ENCODE measurements around the gene MYBPHL. TPM values are rescaled to one million over a fixed set of nuclear protein-coding genes. Genes with fewer than 3 reads are reported as not detected.

Gene MYBPHL
- total RNA-seq, 2 donors from 2014 or later: not detected

DNA sequence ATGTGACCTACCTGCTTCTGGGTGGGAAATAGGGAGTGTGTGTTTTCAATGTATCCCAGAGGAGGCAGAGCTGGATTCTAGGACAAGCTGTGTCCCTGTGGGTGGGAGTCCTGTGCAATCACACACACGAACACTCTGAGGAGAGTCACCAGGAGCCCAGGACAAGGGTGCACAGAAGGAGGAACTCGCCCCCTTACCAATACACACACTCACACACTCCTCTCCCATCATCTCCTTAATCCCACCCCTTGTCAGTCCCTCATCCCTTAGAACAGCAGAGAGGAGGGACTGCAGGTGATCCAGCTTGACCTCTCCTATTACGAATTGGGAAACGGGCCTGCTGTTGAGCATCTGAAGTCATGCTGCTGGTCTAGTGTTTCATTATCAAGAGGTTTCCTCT is 8.5 kb upstream of the MYBPHL start:
- TF ChIP-seq, protein P1, sequence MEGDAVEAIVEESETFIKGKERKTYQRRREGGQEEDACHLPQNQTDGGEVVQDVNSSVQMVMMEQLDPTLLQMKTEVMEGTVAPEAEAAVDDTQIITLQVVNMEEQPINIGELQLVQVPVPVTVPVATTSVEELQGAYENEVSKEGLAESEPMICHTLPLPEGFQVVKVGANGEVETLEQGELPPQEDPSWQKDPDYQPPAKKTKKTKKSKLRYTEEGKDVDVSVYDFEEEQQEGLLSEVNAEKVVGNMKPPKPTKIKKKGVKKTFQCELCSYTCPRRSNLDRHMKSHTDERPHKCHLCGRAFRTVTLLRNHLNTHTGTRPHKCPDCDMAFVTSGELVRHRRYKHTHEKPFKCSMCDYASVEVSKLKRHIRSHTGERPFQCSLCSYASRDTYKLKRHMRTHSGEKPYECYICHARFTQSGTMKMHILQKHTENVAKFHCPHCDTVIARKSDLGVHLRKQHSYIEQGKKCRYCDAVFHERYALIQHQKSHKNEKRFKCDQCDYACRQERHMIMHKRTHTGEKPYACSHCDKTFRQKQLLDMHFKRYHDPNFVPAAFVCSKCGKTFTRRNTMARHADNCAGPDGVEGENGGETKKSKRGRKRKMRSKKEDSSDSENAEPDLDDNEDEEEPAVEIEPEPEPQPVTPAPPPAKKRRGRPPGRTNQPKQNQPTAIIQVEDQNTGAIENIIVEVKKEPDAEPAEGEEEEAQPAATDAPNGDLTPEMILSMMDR (IDR thresholded peaks at IDR 0.05): no peak
- Histone ChIP-seq H3K4me1 (no peaks in the 10 kb centered on the region), H3K4me3 (no peak overlapping the region), H3K27ac (no peak overlapping the region), H3K27me3 (no peaks in the 10 kb centered on the region), H3K9me3 (no peaks in the 10 kb centered on the region), H3K9ac (ENCODE audit: low read depth in 2 of 2, low read length in 2 of 2) (no peak overlapping the region), H3K36me3 (no peaks in the 10 kb centered on the region)
- no peak for DNase-seq
- intact Hi-C loops (cut with DNase I): no loop called here

DNA sequence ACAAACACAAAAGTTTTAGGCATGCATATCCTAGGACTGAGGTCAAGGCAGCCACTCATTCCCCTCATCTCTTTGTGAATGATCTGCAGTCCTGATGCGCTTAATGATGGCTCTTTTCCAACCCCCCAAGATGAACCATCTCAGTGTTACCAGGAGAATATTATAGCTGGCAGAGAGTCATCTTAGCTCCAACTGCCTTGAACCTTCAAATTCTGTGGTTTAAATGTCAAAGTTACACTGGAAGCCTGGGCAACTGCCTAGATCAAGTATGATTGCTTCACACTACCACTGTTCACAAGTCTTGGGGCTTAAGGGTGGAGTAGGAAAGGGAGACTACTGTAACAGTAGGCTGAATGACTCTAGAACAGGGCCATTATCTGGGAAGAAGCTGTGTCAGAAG is 8.0 kb upstream of the MYBPHL start:
- no peak overlapping the region for H3K9ac ChIP-seq (ENCODE audit: low read depth in 2 of 2, low read length in 2 of 2)
- DNase-seq: no peak
- no peaks in the 10 kb centered on the region for H3K4me1 ChIP-seq
- H3K4me3 ChIP-seq: no peak overlapping the region
- no peak overlapping the region for H3K27ac ChIP-seq
- H3K27me3 ChIP-seq: no peaks in the 10 kb centered on the region
- intact Hi-C loops (cut with DNase I): no loop called here
- H3K9me3 ChIP-seq: no peaks in the 10 kb centered on the region
- no peaks in the 10 kb centered on the region for H3K36me3 ChIP-seq
- TF ChIP-seq, protein P1 (IDR thresholded peaks at IDR 0.05): no peak

DNA sequence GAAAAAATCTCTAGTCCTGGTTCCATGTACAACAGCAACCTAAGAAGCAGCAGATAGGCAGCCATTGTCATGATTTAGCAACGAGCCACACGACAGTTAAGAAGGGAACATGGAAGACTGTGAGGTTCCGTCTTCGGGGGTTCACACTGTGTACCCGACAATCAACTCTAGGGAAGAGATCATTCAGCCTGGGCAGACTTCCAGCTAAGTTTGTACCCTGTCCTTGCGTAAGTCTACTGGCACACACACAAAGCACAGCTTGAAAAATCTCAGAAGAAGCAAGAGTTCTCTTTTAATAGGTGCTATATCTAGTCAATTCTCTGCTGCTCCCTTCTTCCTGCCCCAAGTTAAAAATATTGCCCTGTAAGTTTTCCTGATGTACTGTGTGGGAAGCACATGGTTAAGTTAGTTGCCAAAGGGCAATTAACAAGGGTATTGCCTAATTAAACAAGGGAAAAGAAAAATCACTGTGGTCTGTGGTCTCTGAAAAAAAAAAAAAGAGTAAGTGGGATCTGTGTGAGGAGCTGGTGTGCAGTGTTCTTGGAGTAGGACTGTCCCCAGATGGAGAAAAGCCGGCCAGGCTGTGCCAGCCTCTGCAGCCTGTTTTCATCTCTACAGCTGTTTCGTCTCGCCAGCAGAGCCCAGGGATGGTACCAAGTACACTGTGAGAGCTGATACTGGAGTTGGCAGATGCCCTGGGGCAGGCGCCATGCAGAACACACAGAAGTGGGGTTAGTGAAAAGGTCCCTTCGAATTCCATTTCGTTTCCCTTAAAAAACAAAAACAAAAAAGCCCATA is 6.4 kb upstream of the MYBPHL start:
- no peak overlapping the region for H3K4me3 ChIP-seq
- H3K27ac ChIP-seq: no peak overlapping the region
- H3K4me1 ChIP-seq: no peaks in the 10 kb centered on the region
- no peak for DNase-seq
- H3K36me3 ChIP-seq: no peaks in the 10 kb centered on the region
- no peaks in the 10 kb centered on the region for H3K9me3 ChIP-seq
- TF ChIP-seq, protein P1 (IDR thresholded peaks at IDR 0.05): no peak
- no peak overlapping the region for H3K9ac ChIP-seq (ENCODE audit: low read depth in 2 of 2, low read length in 2 of 2)
- intact Hi-C loops (cut with DNase I): no loop called here
- no peaks in the 10 kb centered on the region for H3K27me3 ChIP-seq

DNA sequence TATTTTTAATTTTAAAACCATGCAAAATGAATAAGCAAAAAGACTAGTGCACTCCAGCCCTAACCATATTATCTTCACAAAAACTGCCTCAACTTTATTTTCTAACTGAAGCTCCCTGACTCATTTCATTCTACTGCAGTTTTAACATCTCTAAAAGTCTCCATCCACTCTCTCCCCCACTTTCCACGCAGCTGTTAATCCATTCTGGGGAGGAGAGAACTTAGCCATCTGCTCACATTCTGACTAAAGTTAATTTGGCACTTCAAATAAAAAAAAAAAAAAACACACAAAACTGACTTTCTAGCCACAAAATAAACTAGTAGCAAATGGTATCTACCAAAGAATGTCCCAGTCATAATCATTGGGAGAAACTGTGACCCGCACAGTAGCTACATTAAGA is 5.4 kb upstream of the MYBPHL start:
- H3K27me3 ChIP-seq: no peaks in the 10 kb centered on the region
- H3K27ac ChIP-seq: no peak overlapping the region
- no peaks in the 10 kb centered on the region for H3K36me3 ChIP-seq
- no peak overlapping the region for H3K9ac ChIP-seq (ENCODE audit: low read depth in 2 of 2, low read length in 2 of 2)
- H3K9me3 ChIP-seq: no peaks in the 10 kb centered on the region
- no peak overlapping the region for H3K4me3 ChIP-seq
- no peak for DNase-seq
- intact Hi-C loops (cut with DNase I): no loop called here
- TF ChIP-seq, protein P1 (IDR thresholded peaks at IDR 0.05): no peak
- no peaks in the 10 kb centered on the region for H3K4me1 ChIP-seq

DNA sequence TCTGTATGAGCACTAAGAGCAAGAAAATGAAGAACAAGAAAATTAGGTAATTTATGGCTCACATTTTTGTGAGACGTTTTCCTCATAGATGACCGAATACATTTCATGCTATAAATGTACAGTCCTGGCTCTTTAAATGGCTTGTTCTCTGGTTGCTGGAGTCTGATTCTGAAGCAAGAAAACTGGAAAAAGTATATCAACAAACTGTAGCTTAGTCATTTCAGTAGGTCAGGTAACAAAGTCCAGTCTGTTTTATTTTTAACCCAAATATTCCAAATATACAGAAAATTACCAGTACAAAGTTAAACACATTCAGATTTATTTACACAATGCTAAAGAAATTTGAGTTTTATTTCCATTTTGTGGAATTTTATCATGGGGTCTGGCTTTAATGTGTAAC is 2.5 kb upstream of the MYBPHL start:
- intact Hi-C loops (cut with DNase I): no loop called here

More for the DNA sequence above, 2.5 kb upstream of the MYBPHL start:
- TF ChIP-seq, protein P1 (IDR thresholded peaks at IDR 0.05): no peak
- H3K4me3 ChIP-seq: no peak overlapping the region
- no peaks in the 10 kb centered on the region for H3K27me3 ChIP-seq
- H3K9ac ChIP-seq (ENCODE audit: low read depth in 2 of 2, low read length in 2 of 2): no peak overlapping the region
- no peaks in the 10 kb centered on the region for H3K9me3 ChIP-seq
- H3K27ac ChIP-seq: no peak overlapping the region
- no peaks in the 10 kb centered on the region for H3K36me3 ChIP-seq
- DNase-seq: no peak
- H3K4me1 ChIP-seq: no peaks in the 10 kb centered on the region

Data from colonic mucosa (tissue), 4 donors.